Gastrocnemius medialis (tissue), 4 donors: ENCODE data around the gene FAAP20.

ENCODE experiments used
- POLR2A ChIP-seq, 2 donors: fragments of 450-650 bp; IDR thresholded peaks; one replicate each; pipeline ENCODE4 v1.6.1; 2017; ENCODE audit warnings: antibody characterized with exemption in 2 of 2, mild to moderate bottlenecking in 2 of 2, moderate library complexity in 2 of 2
- TF ChIP-seq, protein P1 (sequence below), 5 experiments: fragments of 450-650 bp in 3 of 5; fragments of 200-600 bp in 2 of 5; sonication (generic) in 2 of 5; IDR thresholded peaks in 4 of 5; conservative IDR thresholded peaks in 1 of 5; 1 replicate in 4 of 5; 2 replicates in 1 of 5; pipeline ENCODE4 v1.5.1; 2016 to 2019; ENCODE audit warnings: antibody characterized with exemption in 5 of 5, mild to moderate bottlenecking in 3 of 5, moderate library complexity in 3 of 5

- TF ChIP-seq POLR2A (IDR thresholded peaks at IDR 0.05) = no peak
- TF ChIP-seq, protein P1, sequence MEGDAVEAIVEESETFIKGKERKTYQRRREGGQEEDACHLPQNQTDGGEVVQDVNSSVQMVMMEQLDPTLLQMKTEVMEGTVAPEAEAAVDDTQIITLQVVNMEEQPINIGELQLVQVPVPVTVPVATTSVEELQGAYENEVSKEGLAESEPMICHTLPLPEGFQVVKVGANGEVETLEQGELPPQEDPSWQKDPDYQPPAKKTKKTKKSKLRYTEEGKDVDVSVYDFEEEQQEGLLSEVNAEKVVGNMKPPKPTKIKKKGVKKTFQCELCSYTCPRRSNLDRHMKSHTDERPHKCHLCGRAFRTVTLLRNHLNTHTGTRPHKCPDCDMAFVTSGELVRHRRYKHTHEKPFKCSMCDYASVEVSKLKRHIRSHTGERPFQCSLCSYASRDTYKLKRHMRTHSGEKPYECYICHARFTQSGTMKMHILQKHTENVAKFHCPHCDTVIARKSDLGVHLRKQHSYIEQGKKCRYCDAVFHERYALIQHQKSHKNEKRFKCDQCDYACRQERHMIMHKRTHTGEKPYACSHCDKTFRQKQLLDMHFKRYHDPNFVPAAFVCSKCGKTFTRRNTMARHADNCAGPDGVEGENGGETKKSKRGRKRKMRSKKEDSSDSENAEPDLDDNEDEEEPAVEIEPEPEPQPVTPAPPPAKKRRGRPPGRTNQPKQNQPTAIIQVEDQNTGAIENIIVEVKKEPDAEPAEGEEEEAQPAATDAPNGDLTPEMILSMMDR (IDR thresholded peaks at IDR 0.05 in 4 of 5, conservative IDR thresholded peaks at IDR 0.05 in 1 of 5) = no peak
Observed at GRCh38 chr1:2242814-2243725, 48.5 kb upstream of the FAAP20 start.
